HEK293 (cell line): ENCODE measurements around the gene TEAD4.

Experiments used
- CTCF ChIA-PET: fragments of 350-600 bp; formaldehyde crosslinking; extraction: SDS; loops from one replicate; lab custom pipeline; 2021; ENCODE audit warnings: antibody characterized with exemption; lab: Yijun Ruan, JAX
- POLR2A ChIA-PET: fragments of 300-600 bp; formaldehyde crosslinking; extraction: SDS; loops from one replicate; lab custom pipeline; 2020; ENCODE audit warnings: antibody characterized with exemption, inconsistent platforms; lab: Yijun Ruan, JAX
- H3K27ac ChIP-seq: fragments of 200-500 bp; sonication (Bioruptor generic); 2 replicates; pipeline ENCODE4 v1.5.1; 2014; ENCODE audit warnings: low read depth, low read length, control low read depth, inconsistent platforms; ENCODE audit errors: extremely low read depth
- H3K36me3 ChIP-seq, 2 experiments: fragments of 200-500 bp in 1 of 2; sonication (Bioruptor generic) in 1 of 2; 1 replicate in 1 of 2; 2 replicates in 1 of 2; pipeline ENCODE4 v1.5.1; 2014 to 2017; ENCODE audit warnings: inconsistent platforms in 2 of 2, low read length in 2 of 2; ENCODE audit not compliant: control insufficient read depth in 2 of 2, insufficient read depth in 1 of 2
- H3K4me1 ChIP-seq: fragments of 200-500 bp; sonication (Bioruptor generic); 2 replicates; pipeline ENCODE4 v1.5.1; 2014; ENCODE audit warnings: mild to moderate bottlenecking, low read length, inconsistent platforms; ENCODE audit not compliant: control insufficient read depth, insufficient read depth
- H3K4me3 ChIP-seq: 2 replicates; pipeline ENCODE4 v1.5.1; 2011; ENCODE audit warnings: low read depth, mild to moderate bottlenecking, control low read depth, low read length, moderate library complexity
- H3K9me3 ChIP-seq: fragments of 200-500 bp; sonication (Bioruptor generic); 2 replicates; pipeline ENCODE4 v1.5.1; 2014; ENCODE audit warnings: low read depth, low read length, inconsistent platforms; ENCODE audit not compliant: control insufficient read depth, insufficient read depth
- GLIS1 ChIP-seq: fragments of 450-650 bp; formaldehyde crosslinking; IDR thresholded peaks from 2 replicates; pipeline ENCODE4 v1.5.1; 2016; ENCODE audit warnings: missing biosample characterization, missing genetic modification characterization
- HOXA7 ChIP-seq: sonication (generic); formaldehyde crosslinking; IDR thresholded peaks from 2 replicates; pipeline ENCODE4 v1.8.1; 2022; ENCODE audit warnings: missing genetic modification reagents, borderline replicate concordance
- KLF1 ChIP-seq: fragments of 450-650 bp; formaldehyde crosslinking; IDR thresholded peaks from 2 replicates; pipeline ENCODE4 v1.5.1; 2016; ENCODE audit warnings: missing biosample characterization, missing genetic modification characterization
- KLF16 ChIP-seq: fragments of 450-650 bp; formaldehyde crosslinking; IDR thresholded peaks from 2 replicates; pipeline ENCODE4 v1.5.1; 2017; ENCODE audit warnings: missing biosample characterization, missing genetic modification characterization
- KLF7 ChIP-seq: fragments of 450-650 bp; formaldehyde crosslinking; IDR thresholded peaks from 2 replicates; pipeline ENCODE4 v1.5.1; 2016; ENCODE audit warnings: missing biosample characterization, missing genetic modification characterization, borderline replicate concordance
- OSR2 ChIP-seq: fragments of 450-650 bp; formaldehyde crosslinking; IDR thresholded peaks from 2 replicates; pipeline ENCODE4 v1.5.1; 2016; ENCODE audit warnings: missing biosample characterization, missing genetic modification characterization
- SETDB1 ChIP-seq: IDR thresholded peaks from one replicate; pipeline ENCODE4 v1.6.1; 2017; ENCODE audit warnings: mild to moderate bottlenecking, low read length, moderate library complexity, mixed read lengths; ENCODE audit not compliant: insufficient read length
- SP7 ChIP-seq: fragments of 450-650 bp; formaldehyde crosslinking; IDR thresholded peaks from 2 replicates; pipeline ENCODE4 v1.5.1; 2016; ENCODE audit warnings: missing biosample characterization, missing genetic modification characterization
- WT1 ChIP-seq: fragments of 450-650 bp; formaldehyde crosslinking; IDR thresholded peaks from 2 replicates; pipeline ENCODE4 v1.5.1; 2016; ENCODE audit warnings: missing biosample characterization, missing genetic modification characterization
- ZBTB17 ChIP-seq: fragments of 450-650 bp; formaldehyde crosslinking; IDR thresholded peaks from 2 replicates; pipeline ENCODE4 v1.5.1; 2016; ENCODE audit warnings: missing biosample characterization, missing genetic modification characterization
- ZBTB48 ChIP-seq: fragments of 450-650 bp; formaldehyde crosslinking; IDR thresholded peaks from 2 replicates; pipeline ENCODE4 v1.5.1; 2016; ENCODE audit warnings: missing biosample characterization, missing genetic modification characterization
- ZNF223 ChIP-seq: fragments of 450-650 bp; formaldehyde crosslinking; IDR thresholded peaks from 2 replicates; pipeline ENCODE4 v1.5.1; 2016; ENCODE audit warnings: missing biosample characterization, missing genetic modification characterization
- ZNF302 ChIP-seq: fragments of 450-650 bp; formaldehyde crosslinking; IDR thresholded peaks from 2 replicates; pipeline ENCODE4 v1.5.1; 2016; ENCODE audit warnings: missing biosample characterization, missing genetic modification characterization, low read depth
- ZNF394 ChIP-seq: fragments of 450-650 bp; formaldehyde crosslinking; IDR thresholded peaks from 2 replicates; pipeline ENCODE4 v1.5.1; 2016; ENCODE audit warnings: missing biosample characterization, missing genetic modification characterization, mild to moderate bottlenecking, moderate library complexity, borderline replicate concordance
- ZNF423 ChIP-seq: fragments of 450-650 bp; formaldehyde crosslinking; IDR thresholded peaks from 2 replicates; pipeline ENCODE4 v1.5.1; 2016; ENCODE audit warnings: missing biosample characterization, missing genetic modification characterization
- TF ChIP-seq, protein P1 (sequence below): fragments of 450-650 bp; formaldehyde crosslinking; IDR thresholded peaks from 2 replicates; pipeline ENCODE4 v1.5.1; 2017; ENCODE audit warnings: missing biosample characterization, missing genetic modification characterization
- TF ChIP-seq, protein P2 (sequence below): fragments of 450-650 bp; IDR thresholded peaks from 2 replicates; pipeline ENCODE4 v1.5.1; 2018; ENCODE audit warnings: missing biosample characterization, missing genetic modification characterization
- TF ChIP-seq, protein P3 (sequence below): fragments of 450-650 bp; formaldehyde crosslinking; IDR thresholded peaks from 2 replicates; pipeline ENCODE4 v1.5.1; 2016; ENCODE audit warnings: missing biosample characterization, missing genetic modification characterization
- TF ChIP-seq, protein P4 (sequence below): fragments of 450-650 bp; formaldehyde crosslinking; IDR thresholded peaks from 2 replicates; pipeline ENCODE4 v1.5.1; 2016; ENCODE audit warnings: missing biosample characterization, missing genetic modification characterization
- TF ChIP-seq, protein P5 (sequence below): fragments of 450-650 bp; formaldehyde crosslinking; IDR thresholded peaks from 2 replicates; pipeline ENCODE4 v1.5.1; 2016; ENCODE audit warnings: missing biosample characterization, missing genetic modification characterization
- TF ChIP-seq, protein P6 (sequence below): fragments of 450-650 bp; formaldehyde crosslinking; IDR thresholded peaks from 2 replicates; pipeline ENCODE4 v1.5.1; 2016; ENCODE audit warnings: missing biosample characterization, missing genetic modification characterization

TEAD4 gene

DNA sequence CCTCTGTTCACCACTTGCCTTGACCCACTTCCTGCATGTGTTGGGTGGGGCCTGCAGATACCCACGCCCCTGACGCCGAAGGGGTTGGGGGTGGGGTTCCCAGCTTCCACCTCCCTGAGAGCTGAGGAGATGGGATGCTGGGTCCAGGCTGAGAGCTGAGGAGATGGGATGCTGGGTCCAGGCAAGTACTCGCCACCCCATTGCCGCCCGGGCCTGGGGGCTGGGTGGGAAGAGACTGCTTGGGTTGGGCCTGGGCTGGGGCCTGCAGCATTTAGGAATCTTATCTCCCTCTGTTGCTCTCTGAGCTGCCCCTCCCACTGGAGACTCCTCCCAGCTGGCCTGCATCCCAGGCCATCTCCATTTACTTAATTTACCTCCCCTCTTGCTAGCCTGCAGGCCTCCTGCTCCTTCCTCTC is 17.4 kb downstream of the TEAD4 start:
- CTCF ChIA-PET = no interaction called here
- Histone ChIP-seq H3K27ac (no peak overlapping the region), H3K36me3 (peaks cover 4% of the 10 kb centered on the region in 2 experiments; a peak in 2 of 3 replicates), H3K4me1 (0 out of 2 replicates have a peak, but pooled peaks cover 4% of the 10 kb centered on the region), H3K9me3 (no peaks in the 10 kb centered on the region), H3K4me3 (no peak overlapping the region)
- POLR2A ChIA-PET = interaction anchor here (0.7 to 1.6 kb wide), 3 partner anchors 10 to 18 kb away, joined by 3 to 5 read pairs (median 4); no protein-coding TSS in a partner anchor
- TF ChIP-seq HOXA7 (no peak), WT1 (tag by site-specific recombination) (0 out of 2 replicates have a peak, but pooled peaks have one; percentile 54), ZNF394 (no peak), ZNF223 (no peak), KLF1 (tag by site-specific recombination) (peak; percentile 99), KLF7 (no peak), OSR2 (tag by site-specific recombination) (no peak), ZBTB17 (tag by site-specific recombination) (0 out of 2 replicates have a peak, but pooled peaks have one; percentile 11), ZNF302 (tag by site-specific recombination) (no peak), GLIS1 (tag by site-specific recombination) (peak; percentile 42; the same call in 1 of the 2 replicates), SP7 (tag by site-specific recombination) (0 out of 2 replicates have a peak, but pooled peaks have one; percentile 35), ZNF423 (tag by site-specific recombination) (no peak), KLF16 (0 out of 2 replicates have a peak, but pooled peaks have one; percentile 29), ZBTB48 (no peak), SETDB1 (no peak)
- TF ChIP-seq, protein P1, sequence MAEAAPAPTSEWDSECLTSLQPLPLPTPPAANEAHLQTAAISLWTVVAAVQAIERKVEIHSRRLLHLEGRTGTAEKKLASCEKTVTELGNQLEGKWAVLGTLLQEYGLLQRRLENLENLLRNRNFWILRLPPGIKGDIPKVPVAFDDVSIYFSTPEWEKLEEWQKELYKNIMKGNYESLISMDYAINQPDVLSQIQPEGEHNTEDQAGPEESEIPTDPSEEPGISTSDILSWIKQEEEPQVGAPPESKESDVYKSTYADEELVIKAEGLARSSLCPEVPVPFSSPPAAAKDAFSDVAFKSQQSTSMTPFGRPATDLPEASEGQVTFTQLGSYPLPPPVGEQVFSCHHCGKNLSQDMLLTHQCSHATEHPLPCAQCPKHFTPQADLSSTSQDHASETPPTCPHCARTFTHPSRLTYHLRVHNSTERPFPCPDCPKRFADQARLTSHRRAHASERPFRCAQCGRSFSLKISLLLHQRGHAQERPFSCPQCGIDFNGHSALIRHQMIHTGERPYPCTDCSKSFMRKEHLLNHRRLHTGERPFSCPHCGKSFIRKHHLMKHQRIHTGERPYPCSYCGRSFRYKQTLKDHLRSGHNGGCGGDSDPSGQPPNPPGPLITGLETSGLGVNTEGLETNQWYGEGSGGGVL (tag by site-specific recombination) = 0 out of 2 replicates have a peak, but pooled peaks have one; percentile 15
- TF ChIP-seq, protein P2, sequence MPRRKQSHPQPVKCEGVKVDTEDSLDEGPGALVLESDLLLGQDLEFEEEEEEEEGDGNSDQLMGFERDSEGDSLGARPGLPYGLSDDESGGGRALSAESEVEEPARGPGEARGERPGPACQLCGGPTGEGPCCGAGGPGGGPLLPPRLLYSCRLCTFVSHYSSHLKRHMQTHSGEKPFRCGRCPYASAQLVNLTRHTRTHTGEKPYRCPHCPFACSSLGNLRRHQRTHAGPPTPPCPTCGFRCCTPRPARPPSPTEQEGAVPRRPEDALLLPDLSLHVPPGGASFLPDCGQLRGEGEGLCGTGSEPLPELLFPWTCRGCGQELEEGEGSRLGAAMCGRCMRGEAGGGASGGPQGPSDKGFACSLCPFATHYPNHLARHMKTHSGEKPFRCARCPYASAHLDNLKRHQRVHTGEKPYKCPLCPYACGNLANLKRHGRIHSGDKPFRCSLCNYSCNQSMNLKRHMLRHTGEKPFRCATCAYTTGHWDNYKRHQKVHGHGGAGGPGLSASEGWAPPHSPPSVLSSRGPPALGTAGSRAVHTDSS (tag by site-specific recombination) = no peak
- TF ChIP-seq, protein P3, sequence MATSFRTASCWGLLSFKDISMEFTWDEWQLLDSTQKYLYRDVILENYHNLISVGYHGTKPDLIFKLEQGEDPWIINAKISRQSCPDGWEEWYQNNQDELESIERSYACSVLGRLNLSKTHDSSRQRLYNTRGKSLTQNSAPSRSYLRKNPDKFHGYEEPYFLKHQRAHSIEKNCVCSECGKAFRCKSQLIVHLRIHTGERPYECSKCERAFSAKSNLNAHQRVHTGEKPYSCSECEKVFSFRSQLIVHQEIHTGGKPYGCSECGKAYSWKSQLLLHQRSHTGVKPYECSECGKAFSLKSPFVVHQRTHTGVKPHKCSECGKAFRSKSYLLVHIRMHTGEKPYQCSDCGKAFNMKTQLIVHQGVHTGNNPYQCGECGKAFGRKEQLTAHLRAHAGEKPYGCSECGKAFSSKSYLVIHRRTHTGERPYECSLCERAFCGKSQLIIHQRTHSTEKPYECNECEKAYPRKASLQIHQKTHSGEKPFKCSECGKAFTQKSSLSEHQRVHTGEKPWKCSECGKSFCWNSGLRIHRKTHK (tag by site-specific recombination) = no peak
- TF ChIP-seq, protein P4, sequence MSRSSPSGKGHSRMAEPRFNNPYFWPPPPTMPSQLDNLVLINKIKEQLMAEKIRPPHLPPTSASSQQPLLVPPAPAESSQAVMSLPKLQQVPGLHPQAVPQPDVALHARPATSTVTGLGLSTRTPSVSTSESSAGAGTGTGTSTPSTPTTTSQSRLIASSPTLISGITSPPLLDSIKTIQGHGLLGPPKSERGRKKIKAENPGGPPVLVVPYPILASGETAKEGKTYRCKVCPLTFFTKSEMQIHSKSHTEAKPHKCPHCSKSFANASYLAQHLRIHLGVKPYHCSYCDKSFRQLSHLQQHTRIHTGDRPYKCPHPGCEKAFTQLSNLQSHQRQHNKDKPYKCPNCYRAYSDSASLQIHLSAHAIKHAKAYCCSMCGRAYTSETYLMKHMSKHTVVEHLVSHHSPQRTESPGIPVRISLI = no peak
- TF ChIP-seq, protein P5, sequence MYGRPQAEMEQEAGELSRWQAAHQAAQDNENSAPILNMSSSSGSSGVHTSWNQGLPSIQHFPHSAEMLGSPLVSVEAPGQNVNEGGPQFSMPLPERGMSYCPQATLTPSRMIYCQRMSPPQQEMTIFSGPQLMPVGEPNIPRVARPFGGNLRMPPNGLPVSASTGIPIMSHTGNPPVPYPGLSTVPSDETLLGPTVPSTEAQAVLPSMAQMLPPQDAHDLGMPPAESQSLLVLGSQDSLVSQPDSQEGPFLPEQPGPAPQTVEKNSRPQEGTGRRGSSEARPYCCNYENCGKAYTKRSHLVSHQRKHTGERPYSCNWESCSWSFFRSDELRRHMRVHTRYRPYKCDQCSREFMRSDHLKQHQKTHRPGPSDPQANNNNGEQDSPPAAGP = peak; percentile 58; the same call in 1 of the 2 replicates
- TF ChIP-seq, protein P6, sequence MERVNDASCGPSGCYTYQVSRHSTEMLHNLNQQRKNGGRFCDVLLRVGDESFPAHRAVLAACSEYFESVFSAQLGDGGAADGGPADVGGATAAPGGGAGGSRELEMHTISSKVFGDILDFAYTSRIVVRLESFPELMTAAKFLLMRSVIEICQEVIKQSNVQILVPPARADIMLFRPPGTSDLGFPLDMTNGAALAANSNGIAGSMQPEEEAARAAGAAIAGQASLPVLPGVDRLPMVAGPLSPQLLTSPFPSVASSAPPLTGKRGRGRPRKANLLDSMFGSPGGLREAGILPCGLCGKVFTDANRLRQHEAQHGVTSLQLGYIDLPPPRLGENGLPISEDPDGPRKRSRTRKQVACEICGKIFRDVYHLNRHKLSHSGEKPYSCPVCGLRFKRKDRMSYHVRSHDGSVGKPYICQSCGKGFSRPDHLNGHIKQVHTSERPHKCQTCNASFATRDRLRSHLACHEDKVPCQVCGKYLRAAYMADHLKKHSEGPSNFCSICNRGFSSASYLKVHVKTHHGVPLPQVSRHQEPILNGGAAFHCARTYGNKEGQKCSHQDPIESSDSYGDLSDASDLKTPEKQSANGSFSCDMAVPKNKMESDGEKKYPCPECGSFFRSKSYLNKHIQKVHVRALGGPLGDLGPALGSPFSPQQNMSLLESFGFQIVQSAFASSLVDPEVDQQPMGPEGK = peak; percentile 50
